GM18505 (cell line): ENCODE results near the gene PGF.

Experiments used
- ATAC-seq: cut with Tn5 transposase; IDR thresholded peaks from one replicate; pipeline ENCODE4 v1.9.1; 2021; ENCODE audit not compliant: unreplicated experiment
- POLR2A ChIP-seq: IDR thresholded peaks from 4 replicates; pipeline ENCODE4 v1.6.1; 2011; ENCODE audit warnings: borderline replicate concordance; ENCODE audit not compliant: insufficient read depth, insufficient read length; ENCODE audit errors: extremely low read depth

The PGF gene

DNA sequence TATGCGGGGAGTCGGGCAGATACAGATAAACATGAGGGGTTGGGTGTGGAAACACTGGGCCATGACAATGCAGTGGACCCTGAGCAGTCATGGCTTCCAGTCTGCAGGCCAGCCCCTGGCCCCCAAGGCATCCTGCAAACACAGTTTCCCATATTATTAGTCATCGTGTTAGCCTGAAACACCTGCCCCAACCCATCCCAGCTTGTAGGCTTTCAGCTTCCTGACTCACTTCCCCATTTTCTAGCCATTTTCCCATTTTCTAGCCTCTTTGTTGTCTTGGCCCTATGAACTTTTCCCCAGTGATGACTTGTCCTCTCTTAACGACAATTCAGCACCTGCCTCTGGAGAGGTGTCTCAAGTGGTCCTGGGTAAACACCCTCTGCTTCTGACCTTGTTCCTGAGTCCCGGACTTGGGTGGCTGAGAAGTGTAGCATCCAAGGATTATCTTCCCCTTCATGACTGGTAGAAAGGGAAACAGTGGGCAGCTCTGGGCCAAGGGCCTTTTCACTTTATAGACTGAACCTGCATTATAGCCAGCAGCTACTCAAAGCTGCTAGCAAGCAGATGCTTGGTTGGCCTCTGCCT, 4.3 kb upstream of the PGF start:
- no peak for ATAC-seq
- TF ChIP-seq POLR2A, result no peak

DNA sequence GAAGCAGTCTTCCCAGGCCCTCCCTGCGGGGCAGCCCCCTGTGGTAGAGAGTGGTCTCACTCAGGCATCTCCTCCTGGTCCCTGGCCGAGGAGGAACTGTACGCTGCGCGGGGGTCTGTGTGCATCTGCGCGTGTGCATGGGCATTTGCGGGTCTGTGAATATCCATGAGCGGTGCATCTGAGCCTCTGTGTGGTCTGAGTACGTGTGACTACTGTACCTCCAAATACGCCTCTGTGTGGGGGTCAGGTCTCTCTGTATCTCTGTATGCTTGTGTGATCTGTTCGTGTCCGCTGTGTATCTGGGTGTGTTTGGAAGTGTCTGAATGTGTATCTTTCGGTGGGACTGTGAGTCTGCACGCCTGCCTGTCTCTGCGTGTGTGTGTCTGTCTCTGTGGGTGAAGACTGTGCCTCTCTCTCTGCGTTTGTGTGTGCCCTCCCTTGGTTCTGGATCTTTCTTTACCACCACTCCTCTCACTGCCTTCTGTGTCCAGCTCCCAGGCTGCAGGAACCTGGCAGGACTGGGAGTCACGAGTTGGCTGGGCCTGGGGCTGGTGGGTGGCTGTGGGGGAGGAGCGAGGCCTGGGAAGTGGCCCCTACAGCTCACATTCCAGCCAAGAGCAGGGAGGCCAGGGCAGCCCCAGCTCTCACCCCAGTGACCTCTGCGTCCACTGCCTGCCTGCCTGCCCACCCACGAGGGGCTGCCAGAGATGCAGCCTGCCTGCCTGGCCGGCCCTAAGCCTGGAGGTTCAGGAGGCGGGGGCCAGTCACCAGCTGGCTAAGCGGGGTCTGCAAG, 1.1 kb upstream of the PGF start:
- no peak for ATAC-seq
- TF ChIP-seq POLR2A, result no peak

DNA sequence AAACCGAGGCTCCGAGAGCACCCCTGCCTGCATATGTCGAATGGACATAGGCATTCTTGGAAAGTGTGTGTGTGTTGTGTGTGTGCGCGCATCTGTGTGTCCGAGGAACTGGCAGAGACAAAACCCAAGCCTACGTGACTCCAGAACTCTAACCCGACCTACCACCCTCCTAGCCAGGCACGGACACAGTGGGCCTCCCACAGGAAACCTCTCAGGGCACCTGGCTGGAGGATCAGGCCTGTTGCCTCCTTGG, 556 bp upstream of the PGF start:
- ATAC-seq, result no peak
- no peak for TF ChIP-seq POLR2A

DNA sequence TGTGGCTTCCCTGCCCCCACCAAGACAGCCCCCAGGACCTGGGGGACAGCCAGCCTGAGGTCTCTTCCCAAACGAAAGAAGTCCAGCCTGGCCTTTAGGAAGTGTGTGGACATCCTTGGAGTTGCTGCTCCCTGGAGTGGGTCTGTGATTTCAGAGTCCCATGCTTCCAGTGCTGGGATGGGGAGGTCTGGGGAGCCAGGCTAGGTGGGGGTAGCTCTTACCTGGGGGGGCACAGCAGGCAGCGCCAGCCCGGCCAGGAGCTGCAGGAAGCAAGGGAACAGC, 509 bp downstream of the PGF start:
- TF ChIP-seq POLR2A, result no peak

DNA sequence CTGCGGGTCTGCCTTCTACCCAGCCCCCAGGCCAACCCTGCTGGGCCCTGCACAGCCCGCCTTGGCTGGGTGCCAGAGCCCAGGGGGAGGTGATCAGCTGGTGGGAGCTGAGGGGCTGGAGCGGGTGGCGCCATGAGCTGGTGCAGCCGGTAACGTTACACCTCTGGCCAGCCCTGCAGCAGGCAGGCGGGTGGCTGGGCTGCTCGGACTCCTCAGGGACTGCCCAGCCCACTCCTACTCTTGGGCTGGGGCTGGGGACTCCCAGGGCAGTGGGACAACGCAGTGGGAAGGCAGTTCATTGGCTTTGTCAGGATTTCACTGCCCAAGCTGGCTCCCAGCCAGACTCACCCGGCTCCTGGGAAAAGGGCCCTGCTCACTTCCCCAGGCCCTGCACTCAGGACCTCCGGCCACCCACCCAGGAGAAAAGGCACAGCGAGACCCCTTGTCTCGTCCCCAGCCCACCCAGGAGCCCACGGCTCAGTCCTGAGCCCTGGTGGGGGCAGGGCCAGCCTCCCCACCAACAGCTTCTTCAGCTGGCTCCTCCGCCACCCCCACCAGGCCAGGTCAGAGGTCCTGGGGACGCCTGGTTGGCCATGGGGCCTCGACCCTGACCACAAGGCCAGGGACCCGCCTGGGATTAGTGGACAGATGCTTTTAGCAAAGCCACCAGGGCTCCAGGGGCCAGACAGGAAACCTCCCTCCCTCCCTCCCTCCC, 1.0 kb downstream of the PGF start:
- ATAC-seq, result no peak
- TF ChIP-seq POLR2A, result no peak

More for the DNA sequence above, 509 bp downstream of the PGF start:
- ATAC-seq, result no peak

DNA sequence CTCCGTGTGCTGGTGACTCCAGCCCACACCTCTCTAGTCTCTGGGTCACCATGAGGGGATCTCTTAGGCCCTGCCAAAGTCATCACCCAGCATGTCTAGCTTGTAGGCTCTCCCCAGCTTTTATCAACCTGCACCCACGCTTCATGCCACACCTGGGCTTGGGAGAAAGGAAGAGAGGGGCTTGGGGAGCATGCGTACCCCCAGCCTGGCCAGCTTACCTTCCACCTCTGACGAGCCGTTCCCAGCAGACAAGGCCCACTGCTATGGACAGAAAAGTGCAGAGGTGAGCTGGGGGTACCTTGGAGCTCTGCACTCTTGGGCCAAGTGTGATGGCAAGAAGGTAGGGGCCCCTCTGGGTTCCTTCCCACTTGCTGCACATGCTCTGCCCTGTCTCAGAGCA, 1.7 kb downstream of the PGF start:
- ATAC-seq, result no peak
- TF ChIP-seq POLR2A, result no peak

DNA sequence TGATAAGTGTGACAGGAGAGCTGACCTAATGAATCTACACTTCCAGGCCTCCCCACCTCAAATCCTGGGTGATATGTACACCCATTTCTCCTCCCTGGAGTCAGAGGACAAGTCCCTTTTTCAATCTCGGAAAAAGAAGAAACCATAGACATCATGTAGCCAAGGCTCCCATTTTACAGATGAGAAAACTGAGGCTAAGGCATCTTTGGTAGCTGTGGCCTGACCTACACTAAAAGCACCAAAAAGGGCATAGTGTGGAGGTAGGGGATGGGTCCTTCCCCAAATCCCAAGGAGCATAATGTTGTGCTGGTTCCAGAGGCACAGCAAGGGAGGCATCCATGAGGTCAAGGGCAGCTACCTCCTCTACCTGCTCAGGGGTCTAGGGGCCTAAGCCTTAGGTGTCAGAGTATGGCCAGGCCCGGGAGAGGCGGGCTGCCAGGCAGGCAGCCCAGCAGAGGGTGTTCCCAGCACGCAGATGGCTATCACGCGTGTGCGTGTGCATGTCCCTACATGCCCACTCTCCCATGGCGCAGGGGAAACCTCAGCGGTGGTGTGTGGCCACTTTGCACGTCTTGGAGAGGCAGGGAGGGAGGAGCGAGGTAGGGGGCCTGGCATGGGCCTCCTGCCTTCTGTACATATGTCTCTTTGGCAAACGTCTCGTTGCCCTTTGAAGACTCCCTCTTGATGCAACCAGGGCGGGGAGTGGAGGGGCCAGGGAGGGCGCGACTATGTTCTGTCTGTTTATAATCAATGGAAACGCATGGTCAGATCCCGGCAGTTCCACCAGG, 2.5 kb downstream of the PGF start:
- ATAC-seq, result no peak
- TF ChIP-seq POLR2A, result no peak

DNA sequence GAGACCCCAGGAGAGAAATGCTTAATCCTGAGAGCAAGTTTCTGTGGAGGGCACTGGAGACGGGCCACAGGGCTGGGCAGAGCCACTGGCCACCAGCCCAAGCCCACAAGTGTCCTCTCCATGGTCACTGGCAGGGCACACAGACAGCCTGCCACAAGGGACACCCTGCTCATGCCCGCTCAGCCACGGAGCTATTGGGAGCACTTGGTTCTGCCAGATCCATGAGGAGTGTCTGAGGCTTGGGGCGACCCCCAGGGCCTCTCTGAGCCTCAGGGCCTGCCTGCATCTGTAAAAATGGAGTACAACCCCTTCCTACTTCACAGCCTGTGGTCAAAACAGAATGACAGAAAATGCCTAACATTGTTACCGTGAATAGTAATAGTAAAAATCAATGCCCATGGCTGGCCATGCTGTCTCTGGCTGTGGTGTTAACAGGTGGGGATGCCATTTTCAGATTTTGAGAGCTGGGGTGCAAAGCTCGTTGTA, 3.2 kb downstream of the PGF start:
- no peak for TF ChIP-seq POLR2A
- no peak for ATAC-seq

DNA sequence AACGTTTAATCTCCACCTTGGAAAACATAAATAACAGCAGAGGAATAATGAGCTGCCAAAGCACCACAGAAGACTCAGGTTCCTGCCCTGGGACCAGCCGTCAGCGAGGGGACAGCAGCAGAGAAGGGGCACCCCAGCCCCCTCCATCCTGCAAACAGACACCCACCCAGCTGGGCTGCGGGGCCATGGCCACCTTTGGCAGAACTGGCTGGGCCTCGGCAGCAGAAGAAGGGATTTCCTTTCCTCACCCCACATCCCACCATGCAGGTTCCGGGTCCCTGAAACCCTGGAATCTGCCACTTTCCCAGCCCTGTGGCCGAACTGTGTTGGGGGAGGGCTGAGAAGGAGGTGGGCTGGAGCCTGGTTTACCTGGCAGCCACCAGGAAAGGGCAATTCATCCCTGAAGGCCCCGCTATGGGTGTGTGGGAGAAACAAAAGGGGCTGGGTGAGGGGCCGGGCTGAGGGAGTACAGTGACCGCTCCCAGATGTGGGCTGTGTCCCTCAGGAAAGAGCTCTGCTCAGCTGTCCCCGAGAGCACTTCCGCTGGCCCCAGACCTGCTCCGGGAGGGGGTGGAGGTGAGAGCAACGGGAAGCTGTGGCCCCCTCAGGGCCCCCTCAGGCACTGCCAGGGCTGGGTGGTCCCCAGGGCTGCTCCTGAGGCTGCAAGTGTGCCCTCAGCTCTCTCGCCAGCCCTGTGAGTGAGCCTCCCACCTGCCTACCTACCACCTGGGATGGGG, 3.8 kb downstream of the PGF start:
- ATAC-seq, result no peak
- TF ChIP-seq POLR2A, result no peak

DNA sequence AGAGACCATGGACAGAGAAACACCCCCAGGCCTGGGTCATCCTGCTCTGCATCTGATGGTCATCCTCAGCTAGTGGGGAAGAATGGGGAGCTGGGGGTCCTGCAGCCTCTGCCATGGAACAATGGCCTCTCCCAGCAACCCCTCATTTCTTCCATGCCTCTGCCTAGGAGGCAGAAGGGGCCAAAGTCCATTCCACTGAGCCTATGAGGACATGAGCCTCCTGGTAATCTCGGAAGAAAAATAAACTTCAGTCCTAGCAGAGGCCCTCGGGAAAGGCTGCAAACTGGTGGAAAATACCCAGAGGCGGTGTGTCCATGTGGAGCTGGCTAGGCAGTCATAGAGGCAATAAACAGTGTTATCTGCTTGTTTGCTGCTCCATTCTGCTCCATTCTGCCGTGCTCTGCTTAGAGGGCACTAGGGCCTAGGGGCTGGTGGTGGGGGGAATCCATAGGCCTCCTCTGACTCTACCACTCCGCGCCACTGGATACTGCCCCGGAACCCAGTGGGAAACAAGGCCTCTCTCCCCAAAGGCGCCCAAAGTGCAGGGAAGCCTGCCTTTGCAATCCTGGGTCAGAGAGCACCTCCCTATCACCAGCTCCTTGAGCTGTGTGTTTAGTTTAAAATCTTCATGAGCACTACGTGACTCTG, 4.5 kb downstream of the PGF start:
- no peak for ATAC-seq
- no peak for TF ChIP-seq POLR2A

DNA sequence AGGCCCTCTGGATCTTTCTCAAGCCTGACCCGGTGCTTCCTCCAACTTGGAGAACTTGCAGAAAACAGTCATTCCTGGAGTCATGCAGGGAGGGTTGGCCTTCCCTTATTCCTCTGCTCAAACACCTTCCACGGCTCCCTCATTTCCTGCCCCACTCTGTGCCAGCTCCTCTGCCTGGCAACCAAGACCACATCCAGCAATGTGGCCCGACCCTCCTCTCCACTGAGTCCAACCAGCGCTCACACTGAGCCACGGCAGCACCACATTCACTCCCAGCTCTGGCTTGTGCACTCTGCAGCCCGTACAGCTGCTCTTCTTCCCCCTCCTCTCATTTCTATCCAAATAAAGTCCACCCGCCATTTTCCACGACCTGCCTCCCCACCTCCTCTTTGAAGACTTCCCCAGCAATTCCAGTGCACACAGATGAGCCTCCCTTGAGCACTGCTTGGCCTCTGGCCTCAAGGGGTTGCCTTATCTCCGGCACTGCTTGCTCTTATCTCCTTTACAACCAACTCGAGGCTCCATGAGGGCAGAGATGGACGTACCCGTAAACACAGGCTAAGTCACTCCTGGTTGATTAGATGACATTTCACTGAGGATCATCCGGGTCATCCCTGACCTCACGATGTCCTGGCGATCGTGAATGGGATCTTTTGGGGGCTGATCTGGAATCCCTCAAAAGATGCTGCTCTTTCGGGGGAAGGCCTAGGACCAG, 5.4 kb downstream of the PGF start:
- ATAC-seq, result no peak
- no peak for TF ChIP-seq POLR2A

DNA sequence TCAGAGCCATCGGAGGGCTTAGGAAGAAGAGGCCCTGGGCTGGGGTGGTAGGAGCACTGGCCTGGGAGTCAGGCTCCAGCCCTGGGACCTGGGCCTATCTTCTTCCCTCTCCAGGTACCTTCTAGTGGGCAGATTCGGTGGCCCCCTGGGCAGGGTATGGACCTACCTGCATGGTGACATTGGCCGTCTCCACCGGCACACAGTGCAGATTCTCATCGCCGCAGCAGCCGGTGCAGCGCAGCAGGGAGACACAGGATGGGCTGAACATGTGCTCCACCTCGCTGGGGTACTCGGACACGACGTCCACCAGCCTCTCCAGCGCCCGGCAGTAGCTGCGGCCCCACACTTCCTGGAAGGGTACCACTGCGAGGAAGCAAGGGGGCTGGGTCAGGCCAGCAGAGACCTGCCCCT, 6.2 kb downstream of the PGF start:
- no peak for ATAC-seq
- no peak for TF ChIP-seq POLR2A
